K562 (cell line): ENCODE results near the gene NABP1. TPM values are rescaled to one million over a fixed set of nuclear protein-coding genes. Genes with fewer than 3 reads are reported as not detected.

Experiments
- BRCA1 ChIP-seq, 2 experiments: fragments of 450-650 bp in 1 of 2; sonication (generic) in 1 of 2; formaldehyde crosslinking in 1 of 2; IDR thresholded peaks; 2 replicates each; pipeline versions ENCODE4 v1.5.0 to v1.6.1; 2017 to 2020; ENCODE audit warnings: mild to moderate bottlenecking in 1 of 2, missing genetic modification reagents in 1 of 2
- DMBX1 ChIP-seq: fragments of 250-450 bp; sonication (Bioruptor Pico); IDR thresholded peaks from 2 replicates; pipeline ENCODE4 v1.8.0; 2022; ENCODE audit warnings: inconsistent platforms, mild to moderate bottlenecking, moderate library complexity, borderline replicate concordance
- ESRRA ChIP-seq: fragments of 450-650 bp; IDR thresholded peaks from 2 replicates; pipeline ENCODE4 v1.6.1; 2014; ENCODE audit warnings: low read depth, mild to moderate bottlenecking, moderate library complexity, borderline replicate concordance
- ETS2 ChIP-seq: IDR thresholded peaks from 2 replicates; pipeline ENCODE4 v1.6.1; 2016; ENCODE audit warnings: borderline replicate concordance, missing genetic modification characterization, mild to moderate bottlenecking, moderate library complexity, missing compliant biosample characterization; ENCODE audit not compliant: poor library complexity, severe bottlenecking
- GMEB1 ChIP-seq: fragments of 250-450 bp; sonication (Bioruptor Pico); IDR thresholded peaks from 2 replicates; pipeline ENCODE4 v1.4.0; 2020; ENCODE audit warnings: mild to moderate bottlenecking
- IRF9 ChIP-seq: fragments of 450-650 bp; IDR thresholded peaks from 2 replicates; pipeline ENCODE4 v1.6.1; 2016; ENCODE audit warnings: missing biosample characterization, missing genetic modification characterization
- SMARCE1 ChIP-seq: fragments of 450-650 bp; IDR thresholded peaks from 2 replicates; pipeline ENCODE4 v1.7.1; 2016; ENCODE audit warnings: mild to moderate bottlenecking
- ZNF263 ChIP-seq: sonication (generic); formaldehyde crosslinking; IDR thresholded peaks from 2 replicates; pipeline ENCODE4 v1.8.0; 2022; ENCODE audit warnings: mild to moderate bottlenecking, missing genetic modification reagents, borderline replicate concordance
- ZNF3 ChIP-seq: fragments of 250-450 bp; sonication (Bioruptor Pico); IDR thresholded peaks from 2 replicates; pipeline ENCODE4 v1.5.0; 2021; ENCODE audit warnings: mild to moderate bottlenecking, moderate library complexity
- ZNF699 ChIP-seq: fragments of 250-450 bp; sonication (Bioruptor Pico); IDR thresholded peaks from 2 replicates; pipeline ENCODE4 v1.8.0; 2021; ENCODE audit warnings: mild to moderate bottlenecking, moderate library complexity; ENCODE audit not compliant: insufficient replicate concordance
- ZNF707 ChIP-seq: fragments of 250-450 bp; sonication (Bioruptor Pico); conservative IDR thresholded peaks from 2 replicates; pipeline ENCODE4 v1.8.0; 2022; ENCODE audit warnings: inconsistent platforms, mild to moderate bottlenecking, moderate library complexity
- ZNF717 ChIP-seq: fragments of 250-450 bp; sonication (Bioruptor Pico); IDR thresholded peaks from 2 replicates; pipeline ENCODE4 v1.5.0; 2021
- polyA plus RNA-seq, 8 experiments: library from polyadenylated mRNA; depleted of rRNA in 4 of 8; stranded (reverse) in 5 of 8; unstranded in 3 of 8; fragments of >200 nt; fragmentation: Nextera tagmentation in 2 of 8; fragmentation: Illumina TruSeq in 1 of 8; extraction: Ambion mirVana in 2 of 8; extraction: Trizol in 1 of 8; gene quantifications; 2 replicates each; pipeline versions ENCODE4 v1.2.1 to v1.2.3, GENCODE V29; 2011 to 2014; ENCODE audit warnings: inconsistent platforms in 1 of 8, missing spikeins in 1 of 8
- total RNA-seq, 7 experiments: library from RNA; depleted of rRNA in 6 of 7; stranded (reverse); fragments of >200 nt in 6 of 7; fragmentation: Illumina TruSeq in 2 of 7; extraction: Trizol in 2 of 7; gene quantifications; 2 replicates each; pipeline versions ENCODE4 v1.2.1 to v1.2.3, GENCODE V29; 2011 to 2021; ENCODE audit warnings: low replicate concordance in 1 of 7
- TF ChIP-seq, protein P1 (sequence below), 2 experiments: IDR thresholded peaks; 2 replicates each; pipeline ENCODE4 v1.6.1; 2012; ENCODE audit warnings: improper control_type of control experiment in 2 of 2, low read depth in 2 of 2, low read length in 2 of 2, borderline replicate concordance in 1 of 2
- TF ChIP-seq, protein P2 (sequence below), 2 experiments: IDR thresholded peaks in 1 of 2; conservative IDR thresholded peaks in 1 of 2; 2 replicates each; pipeline ENCODE4 v1.6.1; 2016; ENCODE audit warnings: low read depth in 2 of 2, mild to moderate bottlenecking in 1 of 2, missing compliant biosample characterization in 1 of 2, missing genetic modification characterization in 1 of 2, moderate library complexity in 1 of 2

The NABP1 gene
- total and polyA plus RNA-seq, 9 of the 15 experiments (the other 6 are each of a cell fraction or from before 2014, with no cell fraction given): 12.8 to 44.0 (median 20.2) TPM

GRCh38 chr2:191677646-191678436 is at the start of gene NABP1 (continued):
- TF ChIP-seq, protein P1, sequence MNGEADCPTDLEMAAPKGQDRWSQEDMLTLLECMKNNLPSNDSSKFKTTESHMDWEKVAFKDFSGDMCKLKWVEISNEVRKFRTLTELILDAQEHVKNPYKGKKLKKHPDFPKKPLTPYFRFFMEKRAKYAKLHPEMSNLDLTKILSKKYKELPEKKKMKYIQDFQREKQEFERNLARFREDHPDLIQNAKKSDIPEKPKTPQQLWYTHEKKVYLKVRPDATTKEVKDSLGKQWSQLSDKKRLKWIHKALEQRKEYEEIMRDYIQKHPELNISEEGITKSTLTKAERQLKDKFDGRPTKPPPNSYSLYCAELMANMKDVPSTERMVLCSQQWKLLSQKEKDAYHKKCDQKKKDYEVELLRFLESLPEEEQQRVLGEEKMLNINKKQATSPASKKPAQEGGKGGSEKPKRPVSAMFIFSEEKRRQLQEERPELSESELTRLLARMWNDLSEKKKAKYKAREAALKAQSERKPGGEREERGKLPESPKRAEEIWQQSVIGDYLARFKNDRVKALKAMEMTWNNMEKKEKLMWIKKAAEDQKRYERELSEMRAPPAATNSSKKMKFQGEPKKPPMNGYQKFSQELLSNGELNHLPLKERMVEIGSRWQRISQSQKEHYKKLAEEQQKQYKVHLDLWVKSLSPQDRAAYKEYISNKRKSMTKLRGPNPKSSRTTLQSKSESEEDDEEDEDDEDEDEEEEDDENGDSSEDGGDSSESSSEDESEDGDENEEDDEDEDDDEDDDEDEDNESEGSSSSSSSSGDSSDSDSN (IDR thresholded peaks at IDR 0.05; ENCODE audit: borderline replicate concordance in 1 of 2, low read depth in 2 of 2, low read length in 2 of 2): peak in 1 of 2 experiments; percentile 92; a peak in 2 of 4 replicates
- TF ChIP-seq ETS2 (tag): no peak
- no peak for TF ChIP-seq IRF9
- TF ChIP-seq, protein P2, sequence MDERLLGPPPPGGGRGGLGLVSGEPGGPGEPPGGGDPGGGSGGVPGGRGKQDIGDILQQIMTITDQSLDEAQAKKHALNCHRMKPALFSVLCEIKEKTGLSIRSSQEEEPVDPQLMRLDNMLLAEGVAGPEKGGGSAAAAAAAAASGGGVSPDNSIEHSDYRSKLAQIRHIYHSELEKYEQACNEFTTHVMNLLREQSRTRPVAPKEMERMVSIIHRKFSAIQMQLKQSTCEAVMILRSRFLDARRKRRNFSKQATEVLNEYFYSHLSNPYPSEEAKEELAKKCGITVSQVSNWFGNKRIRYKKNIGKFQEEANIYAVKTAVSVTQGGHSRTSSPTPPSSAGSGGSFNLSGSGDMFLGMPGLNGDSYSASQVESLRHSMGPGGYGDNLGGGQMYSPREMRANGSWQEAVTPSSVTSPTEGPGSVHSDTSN (CRISPR knock-in tag; IDR thresholded peaks at IDR 0.05; ENCODE audit: low read depth): no peak
- TF ChIP-seq, protein P2 (tag; conservative IDR thresholded peaks at IDR 0.05; ENCODE audit: low read depth): no peak
- TF ChIP-seq ESRRA: peak; percentile 12; the same call in 1 of the 2 replicates
- TF ChIP-seq ZNF707 (CRISPR knock-in tag): no peak
- TF ChIP-seq DMBX1: no peak
- TF ChIP-seq ZNF699 (CRISPR knock-in tag): no peak
- TF ChIP-seq ZNF717: no peak
- no peak for TF ChIP-seq BRCA1 (IDR thresholded peaks at IDR 0.05)
- TF ChIP-seq BRCA1 (CRISPR knock-in tag; IDR thresholded peaks at IDR 0.05): no peak
- 0 out of 2 replicates have a peak, but pooled peaks have one; percentile 16 for TF ChIP-seq SMARCE1
- TF ChIP-seq GMEB1 (CRISPR knock-in tag): peak; percentile 88
- peak; percentile 12; the same call in 1 of the 2 replicates for TF ChIP-seq ZNF263 (CRISPR knock-in tag)
- no peak for TF ChIP-seq ZNF3 (CRISPR knock-in tag)
